Spleen (tissue), 11 donors: ENCODE data around the gene HLA-DPB1. TPM values are rescaled to one million over a fixed set of nuclear protein-coding genes. Genes with fewer than 3 reads are reported as not detected.

Experiments
- DNase-seq: peaks from one replicate; pipeline ENCODE4 v3.0.0-alpha.2; 2020
- H3K27ac ChIP-seq, 8 donors: fragments of 200-600 bp; sonication (generic) in 7 of 8; 1 replicate in 4 of 8; 2 replicates in 4 of 8; pipeline versions ENCODE4 v1.5.0 to v1.8.0; 2016 to 2021; ENCODE audit warnings: inconsistent platforms in 4 of 8, mild to moderate bottlenecking in 4 of 8, moderate library complexity in 1 of 8
- H3K27me3 ChIP-seq, 7 donors: fragments of 200-600 bp; sonication (generic) in 6 of 7; replicated peaks in 1 of 7; 1 replicate in 4 of 7; 2 replicates in 3 of 7; pipeline versions ENCODE4 v1.5.0 to v1.8.0; 2016 to 2021; ENCODE audit warnings: inconsistent platforms in 3 of 7, mild to moderate bottlenecking in 1 of 7
- H3K36me3 ChIP-seq, 6 donors: fragments of 200-600 bp; sonication (generic) in 5 of 6; 1 replicate in 4 of 6; 2 replicates in 2 of 6; pipeline versions ENCODE4 v1.5.0 to v1.8.0; 2016 to 2021; ENCODE audit warnings: inconsistent platforms in 2 of 6
- H3K4me1 ChIP-seq, 6 donors: fragments of 200-600 bp; sonication (generic) in 5 of 6; 1 replicate in 3 of 6; 2 replicates in 3 of 6; pipeline versions ENCODE4 v1.5.0 to v1.8.0; 2016 to 2021; ENCODE audit warnings: inconsistent platforms in 3 of 6
- H3K4me3 ChIP-seq, 8 donors: fragments of 200-600 bp; sonication (generic) in 7 of 8; 1 replicate in 4 of 8; 2 replicates in 4 of 8; pipeline versions ENCODE4 v1.5.0 to v1.8.0; 2016 to 2021; ENCODE audit warnings: inconsistent platforms in 4 of 8, mild to moderate bottlenecking in 4 of 8, moderate library complexity in 2 of 8
- H3K9me3 ChIP-seq, 8 donors: fragments of 200-600 bp; sonication (generic) in 7 of 8; 1 replicate in 4 of 8; 2 replicates in 4 of 8; pipeline versions ENCODE4 v1.5.0 to v1.8.0; 2016 to 2021; ENCODE audit warnings: inconsistent platforms in 4 of 8
- CTCF ChIP-seq, 11 experiments: fragments of 200-600 bp in 7 of 11; fragments of 450-650 bp in 4 of 11; sonication (generic) in 4 of 11; IDR thresholded peaks in 8 of 11; conservative IDR thresholded peaks in 3 of 11; 1 replicate in 7 of 11; 2 replicates in 4 of 11; pipeline versions ENCODE4 v1.4.0 to v1.8.0; 2016 to 2021; ENCODE audit warnings: antibody characterized with exemption in 11 of 11, inconsistent platforms in 4 of 11, mild to moderate bottlenecking in 1 of 11
- POLR2A ChIP-seq, 3 donors: fragments of 450-650 bp; IDR thresholded peaks; one replicate each; pipeline ENCODE4 v1.5.1; 2017; ENCODE audit warnings: antibody characterized with exemption in 3 of 3, mild to moderate bottlenecking in 1 of 3
- POLR2AphosphoS5 ChIP-seq, 3 donors: sonication (generic); formaldehyde crosslinking; IDR thresholded peaks; one replicate each; pipeline ENCODE4 v1.5.1; 2017; ENCODE audit warnings: antibody characterized with exemption in 3 of 3
- WGBS, 5 donors: extraction: QIAGEN DNeasy Blood & Tissue Kit in 3 of 5; methylation state at CpG; one replicate each; pipeline versions ENCODE4 v1.1.5 to v1.1.7; 2013 to 2018; 5-methylcytosine and 5-hydroxymethylcytosine counted together
- intact Hi-C: fragments of 100-400 bp; cut with DNase I; formaldehyde crosslinking; loops from one replicate; pipeline ENCODE4 v1.15.0; 2023; ENCODE audit warnings: low total_unique reads
- polyA plus RNA-seq, 3 donors: library from polyadenylated mRNA; stranded (reverse); fragments of 200-250 nt; gene quantifications; one replicate each; pipeline ENCODE4 v1.2.1, GENCODE V29; 2013
- total RNA-seq, 7 donors: library from RNA; depleted of rRNA in 3 of 7; stranded (reverse); fragments of >200 nt in 3 of 7; fragmentation: NEBNext Ultra II Directional in 4 of 7; extraction: Animal tissue kit (Norgen Biotek cat#: 25700) in 4 of 7; gene quantifications; one replicate each; pipeline versions ENCODE4 v1.1.0 to v1.2.1, GENCODE V29; 2016 to 2021
- donor health status: healthy with polysubstance abuse.
- donor health status: DM: no; HTN: no; CAD: no; lungs with moderate emphysema.
- donor health status: DM: no; HTN: no; CAD: no.
- donor health status: Bipolar disorder and iron deficiency.
- donor health status: healthy.
- donor health status: DM: no; HTN: no; CAD: no.
- donor health status: DM: yes; HTN: yes; CAD: no.

HLA-DPB1 gene
- total and polyA plus RNA-seq, 10 donors = 209 to 817 (median 521) TPM

DNA sequence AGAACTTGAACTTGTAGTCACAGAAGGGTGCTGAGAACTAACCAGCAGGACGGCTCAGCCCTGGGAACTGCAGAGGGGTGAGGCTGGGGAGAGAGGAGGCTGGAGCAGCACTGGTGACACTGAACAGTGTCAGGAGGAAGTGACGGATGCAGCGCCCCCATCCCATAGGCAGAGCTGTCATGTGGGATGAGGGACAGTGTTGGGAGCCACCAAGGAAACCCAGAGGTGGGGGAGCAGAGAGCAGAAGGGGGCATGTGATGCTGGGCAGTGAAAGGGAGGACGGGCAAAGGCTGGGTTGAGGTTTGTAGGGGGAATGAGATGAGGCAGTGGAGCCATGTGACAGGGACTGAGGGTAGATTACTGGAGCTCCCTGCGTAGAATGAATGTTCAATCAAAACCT is 2.1 kb downstream of the HLA-DPB1 start:
- TF ChIP-seq POLR2AphosphoS5 (IDR thresholded peaks at IDR 0.05) (peak; percentile 18 to 78 (median 27)), POLR2A (IDR thresholded peaks at IDR 0.05) (no peak)
- Histone ChIP-seq H3K4me1 (peaks cover 10 to 95% (median 73%) of the 10 kb centered on the region in 6 donors), H3K27ac (peak overlapping the region in 7 of 8 donors; percentile 47 to 97 (median 90)), H3K27me3 (no peaks in the 10 kb centered on the region), H3K4me3 (peak overlapping the region in 7 of 8 donors; percentile 15 to 78 (median 60)), H3K36me3 (peaks cover 0 to 41% (median 4%) of the 10 kb centered on the region in 6 donors), H3K9me3 (no peaks in the 10 kb centered on the region)
- intact Hi-C loops = no loop called here
- 31 to 48% (median 45%) methylated on average over 5 of the region's 5 CpGs for WGBS, 5 donors
- DNase-seq = peak; percentile 82

- no peaks in the 10 kb centered on the region for H3K27me3 ChIP-seq
- no peaks in the 10 kb centered on the region for H3K9me3 ChIP-seq
- no peak for TF ChIP-seq POLR2AphosphoS5 (IDR thresholded peaks at IDR 0.05)
- no peak for TF ChIP-seq CTCF (IDR thresholded peaks at IDR 0.05 in 8 of 11, conservative IDR thresholded peaks at IDR 0.05 in 3 of 11)
- no peak for TF ChIP-seq POLR2A (IDR thresholded peaks at IDR 0.05)
- intact Hi-C loops = no loop called here
- H3K4me1 ChIP-seq = peaks cover 13 to 95% (median 76%) of the 10 kb centered on the region in 6 donors
- WGBS, 5 donors = 59 to 78% (median 70%) methylated on average over 3 of the region's 3 CpGs
- H3K27ac ChIP-seq = peak overlapping the region in 7 of 8 donors; percentile 16 to 97 (median 90)
- peak overlapping the region in 7 of 8 donors; percentile 15 to 78 (median 60) for H3K4me3 ChIP-seq
- peaks cover 0 to 46% (median 8%) of the 10 kb centered on the region in 6 donors for H3K36me3 ChIP-seq
- no peak for DNase-seq
Measured at GRCh38 chr6:33078442-33078841, 2.7 kb downstream of the HLA-DPB1 start.

- no peak for DNase-seq
- H3K4me1 ChIP-seq = peaks cover 13 to 95% (median 71%) of the 10 kb centered on the region in 6 donors
- H3K27ac ChIP-seq = peak overlapping the region in 6 of 8 donors; percentile 16 to 97 (median 92)
- WGBS, 5 donors = 58 to 74% (median 65%) methylated on average over 2 of the region's 2 CpGs
- peak overlapping the region in 4 of 8 donors; percentile 38 to 78 (median 61) for H3K4me3 ChIP-seq
- no peaks in the 10 kb centered on the region for H3K9me3 ChIP-seq
- intact Hi-C loops = no loop called here
- H3K36me3 ChIP-seq = peaks cover 0 to 52% (median 14%) of the 10 kb centered on the region in 6 donors
- TF ChIP-seq POLR2AphosphoS5 (IDR thresholded peaks at IDR 0.05) (peak in 1 of 3 donors; percentile 2), POLR2A (IDR thresholded peaks at IDR 0.05) (no peak)
- H3K27me3 ChIP-seq = no peaks in the 10 kb centered on the region
Measured at GRCh38 chr6:33078919-33079521, 3.2 kb downstream of the HLA-DPB1 start.

GRCh38 chr6:33079580-33079979 is 3.8 kb downstream of the HLA-DPB1 start:
- no peaks in the 10 kb centered on the region for H3K9me3 ChIP-seq
- no peaks in the 10 kb centered on the region for H3K27me3 ChIP-seq
- WGBS, 5 donors = 59 to 80% (median 65%) methylated on average over 4 of the region's 4 CpGs
- H3K4me3 ChIP-seq = peak overlapping the region in 3 of 8 donors; percentile 30 to 78 (median 60)
- DNase-seq = no peak
- H3K4me1 ChIP-seq = peaks cover 12 to 94% (median 66%) of the 10 kb centered on the region in 6 donors
- TF ChIP-seq POLR2A (IDR thresholded peaks at IDR 0.05) (no peak), CTCF (IDR thresholded peaks at IDR 0.05 in 8 of 11, conservative IDR thresholded peaks at IDR 0.05 in 3 of 11) (no peak), POLR2AphosphoS5 (IDR thresholded peaks at IDR 0.05) (no peak)
- intact Hi-C loops = no loop called here
- H3K27ac ChIP-seq = peak overlapping the region in 7 of 8 donors; percentile 81 to 97 (median 90)
- H3K36me3 ChIP-seq = peaks cover 0 to 58% (median 19%) of the 10 kb centered on the region in 6 donors
